Measurements from ENCODE around the gene RAB44.

RAB44 gene

DNA sequence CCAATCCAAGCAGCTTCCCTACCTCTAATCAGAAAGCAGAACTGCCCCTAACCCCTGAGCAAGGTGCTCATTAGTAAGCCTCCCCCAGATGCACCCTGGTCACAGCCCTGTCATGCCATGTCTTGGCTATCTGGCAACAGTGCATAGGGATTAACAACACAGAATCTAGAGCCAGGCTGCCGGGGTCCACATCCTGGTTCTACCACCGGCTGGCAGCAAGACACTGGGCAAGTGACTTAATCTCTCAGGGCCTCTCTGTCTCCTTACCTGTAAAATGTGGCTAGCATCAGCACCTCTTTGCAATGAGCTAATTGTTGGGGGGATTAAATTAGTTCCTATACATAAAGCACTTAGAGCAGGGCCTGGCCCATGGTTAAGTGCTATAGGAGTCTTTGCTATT, 73.5 kb downstream of the RAB44 start:
- DNase-seq (ENCODE audit: low spot score), result no peak

DNA sequence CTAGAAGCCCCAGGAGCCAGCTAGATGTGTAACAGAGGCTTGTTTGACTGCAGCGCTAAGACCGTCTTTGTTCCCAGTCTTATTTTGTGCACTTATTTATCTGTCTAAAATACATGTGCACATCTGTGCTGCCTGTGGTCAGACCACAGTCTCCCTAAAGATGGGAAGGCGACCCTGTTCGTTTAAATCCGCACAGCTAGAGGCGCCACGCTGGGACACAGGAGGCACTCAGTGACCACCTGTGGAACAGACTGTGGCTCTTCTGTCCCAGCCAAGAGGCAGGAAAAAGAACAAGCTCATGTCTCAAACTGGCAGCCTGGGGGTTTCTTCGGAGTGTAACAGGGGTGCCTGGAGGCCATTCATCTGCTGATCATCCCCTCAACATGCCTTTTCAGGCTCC, 74.8 kb downstream of the RAB44 start:
- DNase-seq (ENCODE audit: low spot score), result no peak

DNA sequence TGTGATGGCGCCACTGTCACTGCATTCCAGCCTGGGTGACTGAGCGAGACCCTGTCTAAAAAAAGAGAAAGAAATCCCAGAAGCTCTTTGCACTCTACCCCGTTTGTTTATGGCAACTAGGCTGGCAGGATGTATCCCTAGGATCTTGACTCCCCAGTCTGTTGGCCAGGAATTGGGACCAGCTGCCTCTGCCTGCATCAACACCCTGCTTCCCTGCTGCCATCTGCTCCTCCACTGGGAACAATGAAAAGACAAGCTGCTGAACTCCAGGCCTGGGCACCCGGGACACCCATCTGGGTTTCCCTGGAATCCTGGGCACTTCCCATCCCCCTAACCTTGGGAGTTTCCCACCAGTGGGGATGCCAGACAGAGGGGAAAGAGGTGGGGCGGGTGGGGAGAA, 76.7 kb downstream of the RAB44 start:
- DNase-seq (ENCODE audit: low spot score), result no peak

- no peak for DNase-seq (ENCODE audit: low spot score)
Measured at GRCh38 chr6:36776167-36776566, 78.5 kb downstream of the RAB44 start.

GRCh38 chr6:36777801-36778200, 80.2 kb downstream of the RAB44 start:
- DNase-seq (ENCODE audit: low spot score), result no peak

DNA sequence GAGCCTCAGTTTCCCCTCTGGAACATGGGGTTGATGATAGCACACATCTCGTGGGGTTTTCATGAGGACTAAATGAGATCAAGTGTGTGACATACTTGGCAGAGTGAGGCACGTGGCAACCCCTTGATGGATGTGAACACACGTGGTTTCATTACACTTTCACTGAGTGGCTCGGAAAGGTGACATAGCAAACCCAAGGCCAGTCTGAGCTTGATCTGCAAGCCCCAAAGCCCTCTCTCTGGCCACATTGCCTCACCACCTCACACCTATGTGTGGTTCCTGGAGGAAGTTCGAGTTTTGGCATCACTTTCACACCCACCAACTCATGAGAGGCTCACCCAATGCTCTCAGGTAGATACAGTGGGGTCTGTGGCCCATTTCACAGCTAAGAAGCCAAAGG, 81.6 kb downstream of the RAB44 start:
- no peak for DNase-seq (ENCODE audit: low spot score)

GRCh38 chr6:36780442-36781177, 83.0 kb downstream of the RAB44 start:
- no peak for DNase-seq (ENCODE audit: low spot score)

GRCh38 chr6:36781669-36782068, 84.0 kb downstream of the RAB44 start:
- DNase-seq (ENCODE audit: low spot score), result no peak

Data from AG08396 (cell line).